Fibroblast of skin of abdomen (primary cell): Measurements from ENCODE around the gene NTSR1.

Experiments
- DNase-seq: peaks from one replicate; pipeline ENCODE4 v3.0.0-alpha.2; 2013

NTSR1 gene

DNA sequence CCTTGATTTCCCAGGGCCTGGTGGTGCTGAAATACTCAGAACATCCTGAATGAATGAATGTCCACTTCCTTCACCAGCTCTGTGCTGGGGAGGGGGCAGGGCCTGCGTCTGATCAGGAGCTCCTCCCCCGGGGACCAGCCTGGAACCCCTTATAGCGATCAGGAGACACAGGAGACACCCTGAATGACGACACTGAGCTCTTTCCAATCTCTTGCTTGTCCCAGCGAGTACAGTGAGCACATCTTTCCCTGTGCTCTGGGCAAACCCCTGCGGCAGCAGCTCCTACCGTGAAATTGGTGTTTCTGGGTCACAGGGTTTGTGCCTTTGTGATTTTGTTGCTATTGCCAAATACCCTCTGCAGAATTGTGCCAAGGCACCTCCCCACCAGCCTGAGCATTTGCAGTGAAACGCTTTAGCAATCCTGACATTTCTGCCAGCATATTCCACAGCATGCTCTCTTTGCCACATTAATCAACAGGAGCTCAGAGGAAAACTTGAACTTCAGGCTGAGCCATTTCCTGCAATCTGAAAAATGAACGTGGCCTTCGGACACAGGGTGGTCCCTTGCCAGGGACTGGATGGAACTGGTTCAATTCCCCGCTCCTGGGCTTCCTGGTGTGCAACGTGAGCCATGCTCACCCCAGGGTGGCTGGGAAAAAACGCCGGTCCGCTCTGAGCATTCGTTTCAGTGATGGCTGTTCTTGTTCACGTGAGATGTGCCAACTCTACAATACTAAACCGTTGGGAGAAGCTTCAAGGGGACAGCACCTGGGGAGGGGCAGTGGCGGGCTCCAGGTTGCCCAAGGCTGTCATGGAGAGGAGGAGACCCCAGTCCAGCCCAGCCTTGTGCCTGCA, 64.6 kb downstream of the NTSR1 start:
- no peak for DNase-seq

DNA sequence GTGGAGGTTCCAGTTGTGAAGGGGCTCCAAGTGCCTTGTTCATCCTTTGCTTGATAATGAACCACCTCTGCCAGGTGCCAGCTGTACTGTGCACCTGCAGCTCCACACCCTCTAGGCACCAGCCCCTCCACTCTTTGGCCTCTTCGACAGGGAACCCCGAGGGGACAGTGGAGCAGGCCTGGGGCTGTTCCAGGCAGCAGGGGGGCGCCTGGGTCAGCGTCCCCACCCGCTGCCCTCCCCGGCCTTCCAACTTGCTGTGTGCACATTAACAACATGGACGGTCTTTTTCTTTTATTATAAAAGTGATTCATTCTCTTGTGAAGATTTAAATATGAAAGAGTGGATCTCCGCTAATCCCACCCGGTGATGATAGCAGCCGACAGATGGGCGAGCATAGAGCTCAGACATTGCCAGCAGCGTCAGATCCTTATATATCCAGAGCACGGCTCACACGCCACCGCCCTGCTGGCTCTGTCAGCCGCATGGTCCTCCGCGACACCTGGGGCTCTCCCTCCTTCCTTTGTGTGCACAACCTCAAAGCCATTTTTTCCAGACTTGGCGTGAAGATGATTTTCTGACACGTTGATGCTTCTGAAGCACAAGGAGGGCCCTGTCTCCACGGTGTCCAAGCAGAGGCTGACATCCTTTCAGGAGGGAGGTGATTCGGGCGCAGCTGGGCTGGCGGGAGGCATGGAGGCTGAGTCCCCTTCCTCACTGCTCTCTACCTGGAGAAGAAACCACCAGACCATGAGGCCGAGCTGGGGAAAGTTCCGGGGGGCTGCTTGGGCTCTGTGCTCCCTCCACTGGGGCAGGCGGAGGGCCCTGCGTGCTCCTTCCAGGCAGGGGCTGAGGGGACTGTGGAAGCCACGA, 65.4 kb downstream of the NTSR1 start:
- DNase-seq, result no peak

DNA sequence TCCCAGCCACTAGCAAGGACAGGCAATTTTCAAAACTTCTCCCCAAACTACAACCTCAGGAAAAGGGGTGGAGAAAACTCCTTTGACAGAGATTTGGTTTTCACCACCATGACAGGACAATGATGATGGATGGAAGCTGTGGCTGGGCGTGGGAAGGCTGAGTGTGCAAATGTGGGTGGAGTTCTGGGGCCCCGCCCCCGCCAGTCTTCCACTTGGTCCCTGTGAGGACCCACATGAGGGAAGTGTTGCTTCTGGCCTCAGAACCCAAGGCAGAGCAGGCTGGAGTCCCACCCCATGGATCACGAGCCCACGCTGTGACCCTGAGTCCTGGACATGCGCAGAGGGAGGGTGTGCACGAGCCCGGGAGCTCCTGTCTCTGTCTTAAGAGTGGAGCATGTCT, 66.1 kb downstream of the NTSR1 start:
- no peak for DNase-seq

DNA sequence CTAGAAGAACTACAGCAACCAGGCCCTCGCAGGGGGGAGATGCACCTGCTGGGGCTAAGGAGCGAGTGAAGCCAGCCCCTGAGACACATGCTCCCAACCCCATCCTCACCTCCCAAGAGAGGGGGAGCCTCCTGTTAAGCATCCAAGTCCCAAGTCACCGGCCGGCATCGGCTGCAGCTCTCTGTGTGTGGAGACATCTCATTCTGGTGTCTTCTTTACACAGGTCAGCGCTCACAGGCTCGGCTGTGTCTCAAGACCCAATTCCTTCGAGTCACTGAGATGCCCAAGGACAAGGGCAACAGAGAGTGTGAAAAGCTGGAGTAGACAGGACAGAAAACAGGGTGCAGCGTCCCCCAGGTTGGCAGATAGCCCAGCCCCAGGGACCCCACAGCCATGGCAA, 66.6 kb downstream of the NTSR1 start:
- DNase-seq, result no peak

DNA sequence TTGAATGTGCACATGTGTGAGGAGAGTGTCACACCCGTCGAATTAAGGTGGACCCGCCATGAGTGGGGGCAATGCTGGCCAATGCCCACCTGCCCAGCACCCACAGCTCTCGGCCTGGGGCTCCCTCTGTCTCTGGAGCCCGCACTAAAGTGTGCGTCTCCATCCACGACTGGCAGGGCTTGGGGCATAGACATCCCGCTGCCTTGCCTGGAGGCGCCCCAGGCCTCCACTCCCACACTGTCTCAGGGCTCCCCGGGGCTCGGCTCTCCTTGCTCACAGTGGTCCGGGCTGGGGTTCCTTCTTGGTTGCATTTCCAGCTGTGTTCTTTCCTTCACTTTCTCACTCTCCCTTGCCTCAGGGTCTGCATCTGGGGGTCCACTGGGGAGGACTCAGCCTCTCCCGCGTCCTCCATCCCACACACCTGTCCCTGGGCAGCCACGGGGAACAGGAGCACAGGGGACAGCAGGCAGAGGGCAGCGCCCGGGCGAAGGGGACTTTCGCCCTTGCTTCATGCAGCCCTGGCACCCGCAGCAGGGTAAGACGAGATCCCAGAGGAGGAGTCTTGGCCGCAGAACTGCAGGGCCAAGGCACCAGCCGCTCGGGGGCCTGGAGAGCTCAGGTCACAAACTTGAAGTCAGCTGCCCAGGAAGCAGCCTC, 67.5 kb downstream of the NTSR1 start:
- DNase-seq, result no peak

DNA sequence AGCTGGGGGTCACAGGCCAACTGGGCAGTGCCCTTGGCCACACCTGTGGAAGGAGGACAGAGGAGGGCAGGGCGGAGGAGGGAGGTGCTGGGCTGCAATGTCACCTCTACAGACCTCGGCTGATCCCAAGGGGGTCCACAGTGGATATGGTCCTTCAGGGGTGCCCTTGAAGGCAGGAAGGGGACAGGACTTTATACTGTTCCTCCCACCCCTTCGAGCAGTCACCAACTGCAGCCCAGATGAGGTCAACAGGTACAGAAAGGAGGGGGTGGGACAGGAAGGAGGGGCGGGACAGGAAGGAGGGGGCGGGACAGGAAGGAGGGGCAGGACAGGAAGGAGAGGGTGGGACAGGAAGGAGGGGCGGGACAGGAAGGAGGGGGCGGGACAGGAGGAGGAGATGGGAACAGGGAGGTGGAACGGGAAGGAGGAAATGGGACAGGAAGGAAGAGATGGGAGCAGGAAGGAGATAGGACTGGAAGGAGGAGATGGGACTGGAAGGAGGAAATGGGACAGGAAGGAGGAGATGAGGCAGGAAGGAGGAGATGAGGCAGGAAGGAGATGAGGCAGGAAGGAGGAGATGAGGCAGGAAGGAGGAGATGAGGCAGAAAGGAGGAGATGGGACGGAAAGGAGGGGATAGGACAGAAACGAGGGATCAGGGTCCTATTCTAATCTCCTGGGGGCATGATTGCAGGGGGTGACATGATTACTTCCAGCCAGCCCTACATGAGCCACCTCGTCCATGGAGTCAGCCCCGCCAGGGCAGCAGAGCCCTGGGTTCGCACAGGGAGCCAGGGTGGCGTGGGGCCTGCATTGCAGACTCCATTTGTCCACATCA, 68.3 kb downstream of the NTSR1 start:
- DNase-seq, result no peak

DNA sequence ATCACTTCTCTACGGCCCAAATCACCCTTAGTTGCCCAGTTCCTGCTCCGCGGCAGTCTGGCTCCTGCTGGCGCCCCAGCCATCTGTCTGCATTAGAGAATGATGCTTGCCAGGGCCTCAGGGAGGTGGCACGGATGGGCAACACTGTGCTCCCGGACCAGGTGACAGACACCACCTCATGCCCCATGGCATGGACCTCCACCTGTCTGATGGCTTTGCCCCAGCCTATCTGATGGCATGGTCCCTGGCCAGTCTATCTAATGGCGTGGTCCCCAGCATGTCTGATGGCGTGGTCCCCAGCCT, 68.8 kb downstream of the NTSR1 start:
- no peak for DNase-seq

DNA sequence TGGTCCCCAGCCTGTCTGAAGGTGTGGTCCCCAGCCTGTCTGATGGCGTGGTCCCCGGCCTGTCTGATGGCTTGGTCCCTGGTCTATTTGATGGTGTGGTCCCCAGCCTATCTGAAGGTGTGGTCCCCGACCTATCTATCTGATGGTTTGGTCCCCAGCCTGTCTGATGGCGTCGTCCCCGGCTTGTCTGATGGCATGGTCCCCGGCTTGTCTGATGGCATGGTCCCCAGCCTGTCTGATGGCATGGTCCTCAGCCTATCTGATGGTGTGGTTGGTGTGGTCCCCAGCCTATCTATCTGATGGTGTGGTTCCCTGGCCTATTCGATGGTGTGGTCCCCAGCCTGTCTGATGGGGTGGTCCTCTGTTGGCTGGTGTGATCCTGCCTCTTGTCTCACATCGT, 69.4 kb downstream of the NTSR1 start:
- no peak for DNase-seq

DNA sequence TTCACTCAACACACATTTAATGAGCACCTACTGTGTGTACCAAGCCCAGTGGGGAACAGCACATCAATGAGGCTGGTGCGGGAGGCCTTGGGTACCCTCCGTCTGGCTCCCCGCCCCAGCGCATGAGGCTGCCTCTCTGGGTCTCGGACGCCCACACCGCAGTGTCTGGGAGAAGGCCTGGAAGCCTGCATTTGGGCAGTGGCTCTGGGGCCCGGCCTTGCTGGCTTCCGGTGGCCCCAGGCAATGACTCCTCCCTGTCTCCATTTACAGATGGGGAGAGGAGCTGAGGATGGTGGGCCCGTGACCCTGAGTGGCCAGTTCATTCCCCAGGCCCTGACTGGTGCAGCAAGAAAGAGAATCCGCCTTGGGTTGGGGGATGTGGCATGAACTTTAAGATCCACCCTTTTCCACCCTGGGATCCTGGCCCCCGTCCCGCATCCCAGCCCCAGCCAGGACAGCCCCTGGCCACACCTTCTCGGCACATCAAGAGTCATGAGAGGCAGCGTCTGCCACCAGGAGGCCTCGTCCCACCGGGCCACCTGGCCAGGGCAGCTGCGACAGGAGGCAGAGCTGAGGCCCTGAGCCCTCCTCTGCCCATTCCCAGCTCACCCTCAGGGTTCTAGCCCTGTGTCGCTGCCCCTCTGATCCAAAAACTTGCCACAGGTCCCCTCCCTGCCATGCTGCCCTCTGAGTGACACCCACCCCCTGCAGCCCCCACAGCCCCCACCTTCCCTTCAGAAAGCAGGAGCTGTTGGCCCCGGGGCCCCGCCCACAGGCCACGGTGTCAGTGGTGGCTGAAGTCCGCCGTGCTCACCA, 70.2 kb downstream of the NTSR1 start:
- DNase-seq, result no peak

DNA sequence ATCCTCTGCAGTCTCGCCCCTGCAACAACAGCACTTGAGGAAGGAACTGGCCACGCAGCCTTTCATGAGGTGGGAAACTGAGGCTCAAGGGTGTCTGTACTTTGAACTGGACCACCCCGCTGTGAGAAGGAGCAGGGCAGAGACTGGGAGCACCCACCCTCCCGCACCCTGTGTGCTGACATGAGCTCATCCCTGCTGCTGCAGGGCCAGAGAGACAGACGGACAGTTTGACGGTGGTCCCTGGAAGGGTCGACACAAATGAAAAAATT, 70.7 kb downstream of the NTSR1 start:
- DNase-seq, result no peak

DNA sequence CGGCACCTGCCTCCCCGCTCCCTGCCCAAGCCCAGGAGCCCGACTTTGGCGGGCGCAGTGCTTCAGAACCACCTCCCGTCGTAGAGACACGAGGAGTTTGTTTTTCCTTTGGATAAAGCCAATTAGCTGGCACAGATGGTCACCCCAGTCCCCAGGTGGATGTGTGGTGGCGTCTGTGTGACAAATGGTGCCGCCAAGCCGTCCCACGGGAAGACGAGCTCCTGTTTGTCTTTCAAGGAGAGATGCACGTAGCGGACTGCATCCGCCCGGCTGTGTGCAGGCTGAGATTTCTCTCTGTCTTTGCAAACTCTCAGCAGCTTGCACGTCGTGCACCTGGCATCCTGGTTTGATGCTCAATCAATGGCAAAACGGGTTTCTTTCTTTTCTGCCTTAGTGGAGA, 71.6 kb downstream of the NTSR1 start:
- no peak for DNase-seq

DNA sequence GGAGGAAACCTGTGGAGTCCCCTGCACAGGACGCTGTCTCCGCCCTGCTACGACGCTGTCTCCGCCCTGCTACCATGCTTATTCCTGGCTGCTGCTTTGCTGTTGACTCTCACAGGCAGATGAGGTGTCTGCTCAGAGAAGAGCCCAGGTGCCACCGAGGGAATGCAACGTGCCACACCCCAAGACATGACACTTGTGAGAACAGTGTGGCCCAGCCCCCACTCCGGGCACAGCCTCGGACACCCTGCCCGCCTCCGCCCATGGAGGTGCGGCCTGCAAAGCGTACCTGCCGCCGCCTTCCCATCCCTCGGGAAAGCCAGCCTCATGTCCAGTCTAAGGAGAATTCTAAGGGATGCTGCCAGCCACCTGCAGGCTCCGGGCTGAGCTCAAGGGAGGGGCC, 72.1 kb downstream of the NTSR1 start:
- no peak for DNase-seq

DNA sequence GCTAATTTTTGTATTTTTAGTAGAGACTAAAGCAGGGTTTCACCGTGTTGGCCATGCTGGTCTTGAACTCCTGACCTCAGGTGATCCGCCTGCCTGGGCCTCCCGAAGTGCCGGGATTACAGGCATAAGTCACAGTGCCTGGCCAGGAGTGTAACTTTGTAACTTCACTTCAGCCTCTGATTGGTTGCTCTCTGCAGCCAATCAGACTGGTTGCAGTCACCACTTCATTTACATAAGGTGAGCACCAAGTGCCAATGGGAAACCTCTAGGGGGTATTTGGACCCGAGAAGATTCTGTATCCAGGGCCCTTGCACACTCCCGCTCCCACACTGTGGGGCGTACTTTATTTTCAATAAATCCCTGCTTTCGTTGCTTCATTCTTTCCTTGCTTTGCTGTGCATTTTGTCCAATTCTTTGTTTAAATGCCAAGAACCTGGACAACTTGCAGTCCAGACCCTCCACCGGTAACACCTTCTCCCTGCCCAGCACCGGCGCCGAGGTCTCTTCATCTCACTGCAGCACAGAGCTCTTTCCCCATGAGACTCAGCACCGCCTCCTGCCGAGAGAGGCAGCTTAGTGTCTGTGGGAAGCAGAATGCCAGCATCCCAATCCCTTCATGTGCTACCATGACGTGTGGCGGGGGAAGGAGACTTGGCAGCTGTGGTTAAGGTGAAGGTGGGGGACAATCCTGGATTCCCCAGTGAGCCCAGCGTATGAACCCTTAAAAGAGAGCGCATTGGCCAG, 73.7 kb downstream of the NTSR1 start:
- no peak for DNase-seq

DNA sequence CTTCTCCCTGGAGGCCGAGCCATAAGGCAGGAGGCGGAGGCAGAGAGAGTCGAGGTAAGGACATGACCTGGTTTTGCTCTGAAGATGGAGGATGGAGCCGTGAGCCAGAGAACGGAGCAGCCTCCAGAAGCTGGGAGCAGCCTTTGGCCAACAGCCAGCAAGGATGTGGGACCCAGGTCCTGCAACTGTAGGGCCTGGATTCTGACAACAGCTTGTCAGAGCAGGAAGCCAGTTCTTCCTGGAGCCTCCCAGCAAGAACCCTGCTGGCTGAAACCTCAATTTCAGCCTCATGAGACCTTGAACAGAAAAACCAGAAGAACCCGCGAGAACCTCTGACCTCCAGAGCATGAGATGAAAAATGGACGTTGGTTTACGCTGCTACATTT, 74.2 kb downstream of the NTSR1 start:
- no peak for DNase-seq

DNA sequence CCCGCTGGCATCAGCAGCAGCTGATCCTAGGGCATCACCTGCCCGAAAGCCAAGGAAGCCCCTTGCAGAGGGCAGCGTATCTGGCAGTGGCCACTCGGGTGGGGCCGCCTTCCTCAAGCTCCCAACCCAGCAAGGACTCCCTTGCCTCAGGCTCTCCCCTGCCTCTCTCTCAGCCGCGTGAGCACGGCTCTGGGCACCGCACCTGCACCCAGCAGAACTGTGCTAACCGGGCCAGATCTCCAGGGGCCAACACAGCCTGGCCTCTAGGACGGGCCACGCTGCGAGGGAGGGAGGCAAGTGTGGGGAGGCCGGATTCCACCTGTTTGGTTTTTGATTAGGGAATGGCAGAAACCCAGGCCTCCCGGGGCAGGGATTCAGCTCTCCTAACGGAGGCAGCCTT, 75.9 kb downstream of the NTSR1 start:
- no peak for DNase-seq

DNA sequence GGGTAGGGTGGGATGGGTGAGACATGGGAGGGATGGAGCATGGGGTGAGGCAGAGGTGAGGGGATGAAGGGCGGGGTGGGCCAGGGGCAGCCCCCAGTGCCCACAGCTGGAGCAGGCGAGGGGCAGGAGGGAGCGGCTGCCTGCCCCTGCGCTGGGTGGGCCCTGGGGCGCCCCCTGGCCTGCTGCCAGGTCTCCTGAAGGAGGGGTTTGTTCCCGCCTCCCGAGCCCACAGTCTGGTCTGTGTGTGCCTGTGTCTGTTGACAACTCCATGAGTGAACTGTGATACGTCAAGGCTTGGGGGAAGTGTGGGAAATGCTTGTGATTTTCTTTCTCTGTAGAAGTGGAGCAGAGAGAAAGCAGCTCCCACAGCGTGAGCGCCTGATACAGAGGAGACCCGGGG, 76.8 kb downstream of the NTSR1 start:
- DNase-seq, result no peak

DNA sequence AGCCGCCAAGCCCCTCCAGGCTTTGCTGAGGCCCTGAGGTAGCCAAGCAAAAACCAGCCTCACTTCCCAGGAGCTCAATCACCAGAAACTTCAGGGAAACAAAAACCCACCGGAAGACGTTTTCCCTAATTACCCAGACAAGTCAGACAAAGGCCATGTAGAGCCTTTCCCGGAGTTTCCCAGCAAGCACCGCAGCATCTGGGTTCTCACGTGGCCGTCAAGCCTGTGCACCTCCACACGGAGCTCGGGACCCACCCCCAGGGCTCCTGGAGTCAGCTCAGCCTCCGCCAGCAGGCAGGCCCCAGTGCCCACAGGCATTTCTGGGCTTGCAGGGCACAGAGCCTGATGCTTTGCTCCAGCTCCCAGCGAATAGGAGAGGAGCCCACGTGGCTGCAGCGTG, 77.5 kb downstream of the NTSR1 start:
- no peak for DNase-seq

DNA sequence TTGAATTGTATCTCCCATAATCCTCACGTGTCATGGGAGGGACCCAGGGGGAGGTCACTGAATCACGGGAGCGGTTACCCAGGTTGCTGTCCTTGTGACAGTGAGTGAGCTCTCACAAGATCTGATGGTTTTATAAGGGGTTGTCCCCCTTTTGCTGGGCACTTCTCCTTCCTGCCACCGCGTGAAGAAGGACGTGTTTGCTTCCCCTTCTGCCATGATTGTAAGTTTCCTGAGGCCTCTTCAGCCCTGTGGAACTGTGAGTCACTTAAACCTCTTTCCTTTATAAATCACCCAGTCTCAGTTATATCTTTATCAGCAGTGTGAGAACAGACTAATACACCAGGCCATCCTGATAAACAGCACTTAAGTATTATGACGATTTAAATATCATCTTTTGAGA, 78.7 kb downstream of the NTSR1 start:
- no peak for DNase-seq

DNA sequence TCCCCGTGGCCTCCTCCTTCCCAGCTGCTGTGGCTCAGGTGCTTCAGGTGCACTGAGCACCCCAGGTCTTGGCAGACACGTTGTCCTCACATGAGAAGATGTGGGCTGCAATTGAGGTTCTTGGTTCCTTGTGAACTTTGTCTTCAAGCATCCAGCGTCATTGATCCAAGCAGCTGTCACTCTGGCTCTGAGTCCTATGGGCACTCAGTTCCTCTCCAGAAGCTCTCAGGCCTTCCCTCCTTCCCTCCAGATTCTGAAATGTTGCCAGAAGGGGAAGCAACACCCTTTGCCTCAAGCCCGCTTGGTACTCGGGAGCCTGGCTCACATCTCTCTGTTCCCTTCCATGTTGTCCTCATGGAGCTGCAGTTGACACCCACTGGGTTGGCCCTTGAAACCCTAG, 79.2 kb downstream of the NTSR1 start:
- DNase-seq, result no peak

DNA sequence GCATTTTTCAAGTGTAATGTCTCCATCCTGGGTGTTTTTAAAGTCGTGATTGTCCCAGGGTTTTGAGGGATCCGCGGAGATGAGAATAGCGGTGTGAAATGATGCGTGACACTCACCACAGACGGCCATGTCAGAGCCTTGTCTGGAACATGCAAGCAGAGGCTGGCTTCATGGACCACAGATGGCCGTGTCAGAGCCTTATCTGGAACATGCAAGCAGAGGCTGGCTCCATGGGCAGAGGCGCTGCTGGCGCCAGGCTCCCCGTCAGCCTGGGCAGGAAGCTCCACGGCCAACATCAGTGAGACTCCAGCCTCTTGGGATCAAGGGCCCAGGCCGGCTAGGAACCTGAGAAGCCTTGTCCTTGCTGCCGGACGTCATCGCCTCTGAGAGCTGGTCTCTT, 80.0 kb downstream of the NTSR1 start:
- DNase-seq, result no peak

DNA sequence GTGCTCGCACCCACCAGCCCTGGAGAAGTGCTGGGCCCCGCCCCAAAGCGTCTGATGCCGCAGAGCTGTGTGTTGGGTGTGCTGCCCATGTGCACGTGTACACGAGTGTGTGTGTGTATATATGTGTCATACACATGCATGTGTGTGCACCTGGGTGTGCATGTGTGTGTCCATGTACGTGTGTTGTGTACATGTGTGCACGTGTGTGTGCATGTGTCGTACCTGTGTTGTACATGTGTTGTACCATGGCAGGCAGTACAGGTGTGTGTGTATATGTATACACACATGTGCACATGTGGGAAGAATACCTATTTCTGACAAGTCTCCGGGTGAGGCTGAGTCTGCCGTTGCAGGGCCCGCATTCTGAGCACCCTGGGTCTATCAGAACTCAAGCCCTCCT, 81.4 kb downstream of the NTSR1 start:
- no peak for DNase-seq
